H9 (cell line): Measurements from ENCODE around the gene P2RX6. TPM values are rescaled to one million over a fixed set of nuclear protein-coding genes. Genes with fewer than 3 reads are reported as not detected.
"Not testable (repeated sequence)": the region's sequence is repeated elsewhere in the genome, so short reads cannot be mapped to it uniquely, and the experiment has no call there.

Experiments
- DNase-seq: peaks from one replicate; pipeline ENCODE4 v3.0.0-alpha.2; 2017
- H2AFZ ChIP-seq: one replicate; pipeline ENCODE4 v1.6.1; 2013; ENCODE audit warnings: mild to moderate bottlenecking, low read length, control low read depth, moderate library complexity
- H2AK5ac ChIP-seq: 2 replicates; pipeline ENCODE4 v1.6.1; 2013; ENCODE audit warnings: low read length, control low read depth, mixed read lengths; ENCODE audit not compliant: insufficient read length
- H2BK120ac ChIP-seq: one replicate; pipeline ENCODE4 v1.6.1; 2013; ENCODE audit warnings: low read depth, mild to moderate bottlenecking, low read length, control low read depth, inconsistent platforms; ENCODE audit not compliant: poor library complexity, severe bottlenecking
- H2BK12ac ChIP-seq: 2 replicates; pipeline ENCODE4 v1.6.1; 2013; ENCODE audit warnings: low read length, control low read depth, mixed read lengths, low read depth; ENCODE audit not compliant: insufficient read length
- H2BK15ac ChIP-seq: 2 replicates; pipeline ENCODE4 v1.6.1; 2013; ENCODE audit warnings: low read depth, low read length, control low read depth
- H2BK20ac ChIP-seq: one replicate; pipeline ENCODE4 v1.6.1; 2013; ENCODE audit warnings: low read depth, mild to moderate bottlenecking, low read length, control low read depth, inconsistent platforms; ENCODE audit not compliant: poor library complexity, severe bottlenecking
- H2BK5ac ChIP-seq: 2 replicates; pipeline ENCODE4 v1.6.1; 2013; ENCODE audit warnings: low read length, control low read depth, mixed read lengths; ENCODE audit not compliant: insufficient read length
- H3K14ac ChIP-seq: 2 replicates; pipeline ENCODE4 v1.6.1; 2013; ENCODE audit warnings: low read length, control low read depth; ENCODE audit not compliant: insufficient read depth
- H3K18ac ChIP-seq: 2 replicates; pipeline ENCODE4 v1.6.1; 2013; ENCODE audit warnings: low read depth, mild to moderate bottlenecking, mixed read lengths, low read length, control low read depth; ENCODE audit not compliant: insufficient read length
- H3K23ac ChIP-seq: 2 replicates; pipeline ENCODE4 v1.6.1; 2013; ENCODE audit warnings: low read length, control low read depth, mixed read lengths, low read depth; ENCODE audit not compliant: insufficient read length
- H3K23me2 ChIP-seq: 2 replicates; pipeline ENCODE4 v1.6.1; 2013; ENCODE audit warnings: low read depth, mild to moderate bottlenecking, mixed read lengths, low read length, control low read depth; ENCODE audit not compliant: insufficient read length, poor library complexity, severe bottlenecking
- H3K27ac ChIP-seq: 2 replicates; pipeline ENCODE4 v1.5.1; 2013; ENCODE audit warnings: low read length, control low read depth, mixed read lengths, low read depth; ENCODE audit not compliant: insufficient read length
- H3K27me3 ChIP-seq: 2 replicates; pipeline ENCODE4 v1.6.1; 2013; ENCODE audit warnings: low read length, control low read depth, inconsistent platforms; ENCODE audit not compliant: insufficient read depth
- H3K4ac ChIP-seq: 2 replicates; pipeline ENCODE4 v1.6.1; 2013; ENCODE audit warnings: low read depth, mild to moderate bottlenecking, control low read depth, inconsistent platforms, low read length, moderate library complexity
- H3K4me1 ChIP-seq: 2 replicates; pipeline ENCODE4 v1.6.1; 2013; ENCODE audit warnings: low read length, control low read depth, inconsistent platforms; ENCODE audit not compliant: insufficient read depth
- H3K4me2 ChIP-seq: 2 replicates; pipeline ENCODE4 v1.6.1; 2013; ENCODE audit warnings: low read length, control low read depth, mixed read lengths; ENCODE audit not compliant: insufficient read length, insufficient read depth
- H3K56ac ChIP-seq: 2 replicates; pipeline ENCODE4 v1.6.1; 2013; ENCODE audit warnings: low read depth, mild to moderate bottlenecking, mixed read lengths, low read length, control low read depth; ENCODE audit not compliant: insufficient read length
- H3K79me1 ChIP-seq: 2 replicates; pipeline ENCODE4 v1.6.1; 2013; ENCODE audit warnings: low read depth, mild to moderate bottlenecking, moderate library complexity, low read length, control low read depth, inconsistent platforms; ENCODE audit not compliant: insufficient read depth, poor library complexity, severe bottlenecking
- H3K79me2 ChIP-seq: 2 replicates; pipeline ENCODE4 v1.6.1; 2013; ENCODE audit warnings: low read length, control low read depth, inconsistent platforms; ENCODE audit not compliant: insufficient read depth
- H3K9ac ChIP-seq: 2 replicates; pipeline ENCODE4 v1.6.1; 2013; ENCODE audit warnings: low read length, control low read depth, mixed read lengths; ENCODE audit not compliant: insufficient read length; ENCODE audit errors: extremely low read depth
- H3K9me3 ChIP-seq: one replicate; pipeline ENCODE4 v1.6.1; 2013; ENCODE audit warnings: low read depth, low read length, inconsistent platforms; ENCODE audit not compliant: control insufficient read depth
- H3T11ph ChIP-seq: one replicate; pipeline ENCODE4 v1.6.1; 2013; ENCODE audit warnings: mild to moderate bottlenecking, low read length, control low read depth, inconsistent platforms
- H4K20me1 ChIP-seq: one replicate; pipeline ENCODE4 v1.6.1; 2013; ENCODE audit not compliant: control insufficient read depth, insufficient read length, insufficient read depth
- H4K5ac ChIP-seq: 2 replicates; pipeline ENCODE4 v1.6.1; 2013; ENCODE audit warnings: low read depth, mild to moderate bottlenecking, mixed read lengths, low read length, control low read depth; ENCODE audit not compliant: insufficient read length
- H4K8ac ChIP-seq: replicated peaks from 2 replicates; pipeline ENCODE4 v1.6.1; 2013; ENCODE audit warnings: low read length, control low read depth, mixed read lengths, low read depth; ENCODE audit not compliant: insufficient read length
- H4K91ac ChIP-seq: 2 replicates; pipeline ENCODE4 v1.6.1; 2013; ENCODE audit warnings: low read depth, mild to moderate bottlenecking, moderate library complexity, mixed read lengths, low read length, control low read depth; ENCODE audit not compliant: insufficient read length
- H3K27ac Mint-ChIP-seq, 3 experiments: 2 replicates in 2 of 3; 3 replicates in 1 of 3; pipeline ENCODE4 v1.8.0; 2020 to 2021; ENCODE audit warnings: mixed read lengths in 3 of 3, mild to moderate bottlenecking in 1 of 3, moderate library complexity in 1 of 3
- H3K27me3 Mint-ChIP-seq: 2 replicates; pipeline ENCODE4 v1.8.0; 2021; ENCODE audit warnings: low read depth, mild to moderate bottlenecking, moderate library complexity, mixed read lengths
- H3K36me3 Mint-ChIP-seq, 3 experiments: 2 replicates in 2 of 3; 3 replicates in 1 of 3; pipeline ENCODE4 v1.8.0; 2020 to 2021; ENCODE audit warnings: low read depth in 3 of 3, mixed read lengths in 3 of 3; ENCODE audit not compliant: insufficient read depth in 1 of 3
- H3K4me1 Mint-ChIP-seq, 2 experiments: 2 replicates each; pipeline ENCODE4 v1.8.0; 2020; ENCODE audit warnings: mixed read lengths in 2 of 2
- H3K4me3 Mint-ChIP-seq, 2 experiments: 2 replicates in 1 of 2; 3 replicates in 1 of 2; pipeline ENCODE4 v1.8.0; 2020 to 2021; ENCODE audit warnings: mild to moderate bottlenecking in 2 of 2, mixed read lengths in 2 of 2, moderate library complexity in 1 of 2
- H3K9me3 Mint-ChIP-seq, 2 experiments: 2 replicates in 1 of 2; 3 replicates in 1 of 2; pipeline ENCODE4 v1.8.0; 2020; ENCODE audit warnings: mild to moderate bottlenecking in 2 of 2, mixed read lengths in 2 of 2, moderate library complexity in 1 of 2
- WGBS: extraction: QIAGEN DNeasy Blood & Tissue Kit; methylation state at CpG from one replicate; pipeline ENCODE4 v1.1.7; 2013; ENCODE audit warnings: missing lambda C conversion rate, low lambda C conversion rate, mixed read lengths; ENCODE audit not compliant: insufficient read length; ENCODE audit errors: extremely low coverage; 5-methylcytosine and 5-hydroxymethylcytosine counted together
- total RNA-seq: library from RNA; stranded (reverse); gene quantifications from 2 replicates; pipeline ENCODE4 v1.2.1, GENCODE V29; 2021
- TF ChIP-seq, protein P1 (sequence below): fragments of 200-600 bp; sonication (generic); conservative IDR thresholded peaks from 3 replicates; pipeline ENCODE4 v1.8.0; 2021; ENCODE audit warnings: antibody characterized with exemption, mild to moderate bottlenecking

P2RX6 gene
- total RNA-seq, 1 experiment from 2014 or later: not detected

- H3K27ac ChIP-seq: no peak overlapping the region
- H3K4ac ChIP-seq: no peak overlapping the region
- H3K4me1 Mint-ChIP-seq: no peaks in the 10 kb centered on the region
- peak overlapping the region in 1 of 3 experiments; percentile 52; a peak in 1 of 7 replicates for H3K27ac Mint-ChIP-seq
- H4K8ac ChIP-seq: no peak overlapping the region
- no peak overlapping the region for H2BK15ac ChIP-seq
- no peak overlapping the region for H3K18ac ChIP-seq
- H3K23me2 ChIP-seq: no peaks in the 10 kb centered on the region
- H2BK120ac ChIP-seq: no peak overlapping the region
- H3K9ac ChIP-seq: no peak overlapping the region
- no peak overlapping the region for H3T11ph ChIP-seq
- no peak overlapping the region for H3K4me2 ChIP-seq
- H4K91ac ChIP-seq: no peak overlapping the region
- H3K79me1 ChIP-seq: no peaks in the 10 kb centered on the region
- peaks cover 9% of the 10 kb centered on the region for H3K27me3 Mint-ChIP-seq
- WGBS: no CpG with 5 or more reads among the region's 17 CpGs
- no peaks in the 10 kb centered on the region for H3K27me3 ChIP-seq
- H3K4me1 ChIP-seq: no peaks in the 10 kb centered on the region
- no peaks in the 10 kb centered on the region for H3K79me2 ChIP-seq
- no peaks in the 10 kb centered on the region; a peak in 1 of 7 replicates for H3K36me3 Mint-ChIP-seq
- DNase-seq: peak; percentile 20
- peaks cover 0 to 2% of the 10 kb centered on the region in 2 experiments; a peak in 1 of 5 replicates for H3K9me3 Mint-ChIP-seq
- no peak overlapping the region for H3K56ac ChIP-seq
- H2AFZ ChIP-seq: no peak overlapping the region
- H4K20me1 ChIP-seq: no peaks in the 10 kb centered on the region
- no peak overlapping the region for H2AK5ac ChIP-seq
- no peak overlapping the region for H2BK20ac ChIP-seq
- H3K23ac ChIP-seq: no peak overlapping the region
- no peak overlapping the region for H2BK12ac ChIP-seq
- H4K5ac ChIP-seq: no peak overlapping the region
- no peak overlapping the region for H3K4me3 Mint-ChIP-seq
- H2BK5ac ChIP-seq: no peak overlapping the region
- H3K9me3 ChIP-seq: no peaks in the 10 kb centered on the region
- no peak overlapping the region for H3K14ac ChIP-seq
- TF ChIP-seq, protein P1, sequence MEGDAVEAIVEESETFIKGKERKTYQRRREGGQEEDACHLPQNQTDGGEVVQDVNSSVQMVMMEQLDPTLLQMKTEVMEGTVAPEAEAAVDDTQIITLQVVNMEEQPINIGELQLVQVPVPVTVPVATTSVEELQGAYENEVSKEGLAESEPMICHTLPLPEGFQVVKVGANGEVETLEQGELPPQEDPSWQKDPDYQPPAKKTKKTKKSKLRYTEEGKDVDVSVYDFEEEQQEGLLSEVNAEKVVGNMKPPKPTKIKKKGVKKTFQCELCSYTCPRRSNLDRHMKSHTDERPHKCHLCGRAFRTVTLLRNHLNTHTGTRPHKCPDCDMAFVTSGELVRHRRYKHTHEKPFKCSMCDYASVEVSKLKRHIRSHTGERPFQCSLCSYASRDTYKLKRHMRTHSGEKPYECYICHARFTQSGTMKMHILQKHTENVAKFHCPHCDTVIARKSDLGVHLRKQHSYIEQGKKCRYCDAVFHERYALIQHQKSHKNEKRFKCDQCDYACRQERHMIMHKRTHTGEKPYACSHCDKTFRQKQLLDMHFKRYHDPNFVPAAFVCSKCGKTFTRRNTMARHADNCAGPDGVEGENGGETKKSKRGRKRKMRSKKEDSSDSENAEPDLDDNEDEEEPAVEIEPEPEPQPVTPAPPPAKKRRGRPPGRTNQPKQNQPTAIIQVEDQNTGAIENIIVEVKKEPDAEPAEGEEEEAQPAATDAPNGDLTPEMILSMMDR: no peak
Measured at GRCh38 chr22:21070690-21071615, 56.0 kb downstream of the P2RX6 start.

GRCh38 chr22:21071796-21072195 lies 56.8 kb downstream of the P2RX6 start:
- H3K4me3 Mint-ChIP-seq, H2BK15ac ChIP-seq: not testable (repeated sequence)

More at GRCh38 chr22:21071796-21072195, 56.8 kb downstream of the P2RX6 start:
- H2BK120ac ChIP-seq, H3K27me3 Mint-ChIP-seq, H3K36me3 Mint-ChIP-seq, H3K23ac ChIP-seq, DNase-seq, H2AFZ ChIP-seq, H3K4me1 Mint-ChIP-seq, H2AK5ac ChIP-seq, H3K9ac ChIP-seq, H3K27me3 ChIP-seq, H2BK12ac ChIP-seq, H3K9me3 ChIP-seq, H3K23me2 ChIP-seq, H3K27ac Mint-ChIP-seq, H4K8ac ChIP-seq, H3K79me1 ChIP-seq, H4K91ac ChIP-seq, H3T11ph ChIP-seq, H3K4ac ChIP-seq, H4K5ac ChIP-seq, H2BK20ac ChIP-seq, H3K9me3 Mint-ChIP-seq, H3K14ac ChIP-seq, H3K56ac ChIP-seq, H3K4me2 ChIP-seq, H3K27ac ChIP-seq, H4K20me1 ChIP-seq, H3K79me2 ChIP-seq, H2BK5ac ChIP-seq, H3K18ac ChIP-seq, H3K4me1 ChIP-seq: not testable (repeated sequence)
- WGBS: no CpG with 5 or more reads among the region's 8 CpGs
